IMR-90 (cell line): ENCODE results near the gene RASSF3. TPM values are rescaled to one million over a fixed set of nuclear protein-coding genes. Genes with fewer than 3 reads are reported as not detected.

ENCODE experiments used
- ATAC-seq: fragments of 200-7000 bp; cut with Tn5 transposase; 2 replicates; pipeline ENCODE4 v1.9.1; 2020; ENCODE audit warnings: low read depth, mild to moderate bottlenecking, moderate library complexity
- BruUV-seq: library from RNA; stranded (reverse); fragments of 400-500 nt; replicated peaks from 2 replicates; lab custom pipeline; 2021; lab: Mats Ljungman, UMichigan
- CTCF ChIA-PET: fragments of 300-600 bp; formaldehyde crosslinking; extraction: SDS; loops from one replicate; lab custom pipeline; 2021; ENCODE audit warnings: antibody characterized with exemption; lab: Yijun Ruan, JAX
- POLR2A ChIA-PET: fragments of 300-600 bp; sonication (Branson Sonifier 250); formaldehyde crosslinking; loops from one replicate; lab custom pipeline; 2022; ENCODE audit warnings: antibody characterized with exemption; ENCODE audit not compliant: unreplicated experiment; lab: Charles Lee
- DNase-seq: peaks from one replicate; pipeline ENCODE4 v3.0.0; 2013
- H2AFZ ChIP-seq: replicated peaks from 2 replicates; pipeline ENCODE3; 2013; ENCODE audit warnings: low read length, mild to moderate bottlenecking; ENCODE audit not compliant: poor library complexity
- H2AK5ac ChIP-seq: 2 replicates; pipeline ENCODE4 v1.6.1; 2013; ENCODE audit warnings: low read depth, low read length, inconsistent platforms
- H2AK9ac ChIP-seq: replicated peaks from 2 replicates; pipeline ENCODE3; 2013; ENCODE audit warnings: mild to moderate bottlenecking, low read depth, low read length, moderate library complexity; ENCODE audit not compliant: poor library complexity
- H2BK120ac ChIP-seq: 2 replicates; pipeline ENCODE4 v1.6.1; 2013; ENCODE audit warnings: low read depth, low read length, inconsistent platforms
- H2BK15ac ChIP-seq: 3 replicates; pipeline ENCODE4 v1.6.1; 2013; ENCODE audit warnings: low read depth, low read length, inconsistent platforms
- H2BK20ac ChIP-seq: 2 replicates; pipeline ENCODE4 v1.6.1; 2013; ENCODE audit warnings: low read depth, mild to moderate bottlenecking, inconsistent platforms, low read length, moderate library complexity
- H2BK5ac ChIP-seq: 2 replicates; pipeline ENCODE4 v1.6.1; 2013; ENCODE audit warnings: mild to moderate bottlenecking, low read depth, low read length, inconsistent platforms; ENCODE audit not compliant: poor library complexity, severe bottlenecking
- H3K14ac ChIP-seq: replicated peaks from 2 replicates; pipeline ENCODE4 v1.6.1; 2013; ENCODE audit warnings: low read depth, low read length, inconsistent platforms
- H3K18ac ChIP-seq: 2 replicates; pipeline ENCODE4 v1.6.1; 2013; ENCODE audit warnings: low read depth, low read length, control low read depth
- H3K23ac ChIP-seq: 2 replicates; pipeline ENCODE4 v1.6.1; 2013; ENCODE audit warnings: low read depth, low read length, inconsistent platforms
- H3K27ac ChIP-seq: 2 replicates; pipeline ENCODE4 v1.5.1; 2013; ENCODE audit warnings: mild to moderate bottlenecking, control low read depth, low read length; ENCODE audit not compliant: insufficient read depth
- H3K27me3 ChIP-seq: 2 replicates; pipeline ENCODE4 v1.6.1; 2013; ENCODE audit warnings: low read length; ENCODE audit not compliant: control insufficient read depth, insufficient read depth
- H3K36me3 ChIP-seq: 2 replicates; pipeline ENCODE4 v1.6.1; 2013; ENCODE audit warnings: low read length, mixed read lengths; ENCODE audit not compliant: control insufficient read depth, insufficient read depth
- H3K4ac ChIP-seq: 2 replicates; pipeline ENCODE4 v1.6.1; 2013; ENCODE audit warnings: low read depth, low read length, inconsistent platforms
- H3K4me1 ChIP-seq: 2 replicates; pipeline ENCODE4 v1.6.1; 2013; ENCODE audit warnings: low read length, mixed read lengths; ENCODE audit not compliant: control insufficient read depth, insufficient read depth
- H3K4me2 ChIP-seq: 2 replicates; pipeline ENCODE4 v1.6.1; 2013; ENCODE audit warnings: low read depth, mild to moderate bottlenecking, control low read depth, low read length, moderate library complexity
- H3K4me3 ChIP-seq: 2 replicates; pipeline ENCODE4 v1.5.1; 2013; ENCODE audit warnings: low read depth, mild to moderate bottlenecking, control low read depth, low read length, moderate library complexity; ENCODE audit not compliant: insufficient read depth
- H3K56ac ChIP-seq: 2 replicates; pipeline ENCODE4 v1.6.1; 2013; ENCODE audit warnings: low read length, inconsistent platforms; ENCODE audit not compliant: insufficient read depth; ENCODE audit errors: extremely low read depth
- H3K79me1 ChIP-seq, 2 experiments: 2 replicates each; pipeline ENCODE4 v1.6.1; 2013; ENCODE audit warnings: low read length in 2 of 2, inconsistent platforms in 1 of 2, low read depth in 1 of 2
- H3K9ac ChIP-seq: 2 replicates; pipeline ENCODE4 v1.6.1; 2013; ENCODE audit warnings: low read depth, low read length, control low read depth
- H3K9me1 ChIP-seq: 2 replicates; pipeline ENCODE4 v1.6.1; 2013; ENCODE audit warnings: low read length, inconsistent platforms; ENCODE audit not compliant: insufficient read depth
- H3K9me3 ChIP-seq: 2 replicates; pipeline ENCODE4 v1.6.1; 2013; ENCODE audit warnings: low read length; ENCODE audit not compliant: control insufficient read depth, insufficient read depth
- H4K20me1 ChIP-seq: 2 replicates; pipeline ENCODE4 v1.6.1; 2013; ENCODE audit warnings: low read length, inconsistent platforms; ENCODE audit not compliant: insufficient read depth
- H4K5ac ChIP-seq: 2 replicates; pipeline ENCODE4 v1.6.1; 2013; ENCODE audit warnings: mild to moderate bottlenecking, low read depth, low read length, control low read depth
- H4K8ac ChIP-seq, 2 experiments: 2 replicates each; pipeline ENCODE4 v1.6.1; 2013; ENCODE audit warnings: low read depth in 2 of 2, low read length in 2 of 2, control low read depth in 1 of 2, inconsistent platforms in 1 of 2
- H4K91ac ChIP-seq: 2 replicates; pipeline ENCODE4 v1.6.1; 2013; ENCODE audit warnings: low read depth, low read length, inconsistent platforms; ENCODE audit not compliant: insufficient read depth
- ELK1 ChIP-seq: fragments of 150-350 bp; IDR thresholded peaks from 2 replicates; pipeline ENCODE4 v1.6.1; 2016; ENCODE audit warnings: low read depth, mild to moderate bottlenecking, low read length, moderate library complexity, borderline replicate concordance
- WGBS, 2 experiments: methylation state at CpG; one replicate each; pipeline versions ENCODE4 v1.1.5 to v1.1.7; 2013; ENCODE audit warnings: missing lambda C conversion rate in 2 of 2; ENCODE audit not compliant: insufficient read length in 1 of 2; ENCODE audit errors: extremely low coverage in 2 of 2; 5-methylcytosine and 5-hydroxymethylcytosine counted together
- dilution Hi-C: fragments of 300-500 bp; cut with HindIII; formaldehyde crosslinking; loops from one replicate; pipeline ENCODE4 v1.14.3; 2018; ENCODE audit warnings: low sequenced_read_pairs; ENCODE audit not compliant: unreplicated experiment
- in situ Hi-C: fragments of 300-500 bp; cut with MboI; formaldehyde crosslinking; loops from 3 replicates; pipeline ENCODE4 v1.14.3; 2019; ENCODE audit warnings: low sequenced_read_pairs, inconsistent platforms, mixed read lengths
- intact Hi-C: fragments of 100-400 bp; cut with micrococcal nuclease; formaldehyde crosslinking; loops from 2 replicates; pipeline ENCODE4 v1.10.0; 2022
- polyA plus RNA-seq, 3 experiments: library from polyadenylated mRNA; depleted of rRNA; stranded (reverse); fragments of >200 nt; gene quantifications; 2 replicates each; pipeline ENCODE4 v1.2.3, GENCODE V29; 2012; ENCODE audit warnings: low replicate concordance in 1 of 3
- total RNA-seq: library from RNA; depleted of rRNA; stranded (reverse); fragments of >200 nt; gene quantifications from 2 replicates; pipeline ENCODE4 v1.2.3, GENCODE V29; 2012
- TF ChIP-seq, protein P1 (sequence below): conservative IDR thresholded peaks from 2 replicates; pipeline ENCODE4 v1.5.1; 2012; ENCODE audit warnings: mild to moderate bottlenecking, low read depth, low read length, improper control_type of control experiment

The RASSF3 gene
- total and polyA plus RNA-seq, 2 of the 4 experiments (the other 2 are of a cell fraction), result 18.7 to 39.3 TPM

DNA sequence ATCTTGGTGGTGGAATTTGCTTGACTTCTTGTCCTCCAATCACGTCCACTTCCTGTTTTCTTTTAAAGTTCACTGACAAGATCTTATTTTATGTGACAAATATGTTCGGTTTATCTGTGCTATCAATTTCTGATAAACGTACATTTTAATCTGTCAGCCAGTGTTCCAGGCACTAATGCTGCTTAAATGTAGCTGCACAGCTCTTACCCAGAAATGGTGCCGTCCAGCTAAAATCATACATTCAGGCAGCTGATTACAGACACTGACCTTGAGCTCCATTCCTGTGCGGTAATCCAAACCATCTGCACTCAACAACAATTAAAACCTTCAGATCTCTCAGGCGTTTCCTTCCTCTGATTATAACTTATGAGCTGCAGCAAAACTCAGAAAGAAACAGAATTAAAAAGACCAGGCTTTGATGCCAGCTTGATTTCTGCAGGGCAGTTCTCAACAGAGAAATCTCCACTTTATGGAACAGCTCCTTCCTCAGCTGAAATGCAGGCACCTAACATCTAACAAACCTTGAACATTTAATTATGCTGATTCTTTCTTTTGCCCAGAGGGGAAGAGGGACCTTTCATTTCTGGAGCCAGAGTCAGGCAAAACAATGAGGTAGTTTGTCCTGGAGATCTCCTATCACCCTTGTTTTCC lies 26.4 kb upstream of the RASSF3 start (continued):
- TF ChIP-seq, protein P1, sequence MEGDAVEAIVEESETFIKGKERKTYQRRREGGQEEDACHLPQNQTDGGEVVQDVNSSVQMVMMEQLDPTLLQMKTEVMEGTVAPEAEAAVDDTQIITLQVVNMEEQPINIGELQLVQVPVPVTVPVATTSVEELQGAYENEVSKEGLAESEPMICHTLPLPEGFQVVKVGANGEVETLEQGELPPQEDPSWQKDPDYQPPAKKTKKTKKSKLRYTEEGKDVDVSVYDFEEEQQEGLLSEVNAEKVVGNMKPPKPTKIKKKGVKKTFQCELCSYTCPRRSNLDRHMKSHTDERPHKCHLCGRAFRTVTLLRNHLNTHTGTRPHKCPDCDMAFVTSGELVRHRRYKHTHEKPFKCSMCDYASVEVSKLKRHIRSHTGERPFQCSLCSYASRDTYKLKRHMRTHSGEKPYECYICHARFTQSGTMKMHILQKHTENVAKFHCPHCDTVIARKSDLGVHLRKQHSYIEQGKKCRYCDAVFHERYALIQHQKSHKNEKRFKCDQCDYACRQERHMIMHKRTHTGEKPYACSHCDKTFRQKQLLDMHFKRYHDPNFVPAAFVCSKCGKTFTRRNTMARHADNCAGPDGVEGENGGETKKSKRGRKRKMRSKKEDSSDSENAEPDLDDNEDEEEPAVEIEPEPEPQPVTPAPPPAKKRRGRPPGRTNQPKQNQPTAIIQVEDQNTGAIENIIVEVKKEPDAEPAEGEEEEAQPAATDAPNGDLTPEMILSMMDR, result no peak

GRCh38 chr12:64585104-64585503 lies 25.2 kb upstream of the RASSF3 start:
- no peak overlapping the region for H2AK9ac ChIP-seq
- ATAC-seq (no peak), DNase-seq (no peak)
- H2BK15ac ChIP-seq, result no peak overlapping the region
- no peak overlapping the region for H3K27ac ChIP-seq
- no peaks in the 10 kb centered on the region for H3K9me1 ChIP-seq
- no peak overlapping the region for H4K5ac ChIP-seq
- no peak for TF ChIP-seq ELK1
- H4K20me1 ChIP-seq, result no peaks in the 10 kb centered on the region
- no peak overlapping the region for H3K23ac ChIP-seq
- H3K18ac ChIP-seq, result no peak overlapping the region
- intact Hi-C loops, result loop anchor here (2.0 kb wide), 1 partner anchor 24 kb away; no protein-coding TSS in a partner anchor
- H2BK120ac ChIP-seq, result no peak overlapping the region
- peaks cover 18% of the 10 kb centered on the region for H3K4me1 ChIP-seq
- no TSS peak for BruUV-seq
- H3K56ac ChIP-seq, result no peak overlapping the region
- no peak overlapping the region for H4K8ac ChIP-seq
- dilution Hi-C loops, result no loop called here
- no peaks in the 10 kb centered on the region for H3K36me3 ChIP-seq
- no peak overlapping the region for H4K91ac ChIP-seq
- H2AK5ac ChIP-seq, result no peak overlapping the region
- WGBS, 2 experiments, result no CpG with 5 or more reads among the region's 5 CpGs
- in situ Hi-C loops, result no loop called here
- no peak overlapping the region for H3K4ac ChIP-seq
- no peak overlapping the region for H3K4me3 ChIP-seq
- no peak overlapping the region for H2BK5ac ChIP-seq
- H2AFZ ChIP-seq, result no peak overlapping the region
- 0 out of 2 replicates have a peak, but pooled peaks cover 2% of the 10 kb centered on the region for H3K27me3 ChIP-seq
- no peak overlapping the region for H3K9ac ChIP-seq
- ChIA-PET POLR2A (no interaction called here), CTCF (no interaction called here)
- H3K14ac ChIP-seq, result no peak overlapping the region
- H3K79me1 ChIP-seq, result no peaks in the 10 kb centered on the region
- H3K4me2 ChIP-seq, result no peak overlapping the region
- 0 out of 2 replicates have a peak overlapping the region, but pooled peaks have one; percentile 10 for H2BK20ac ChIP-seq
- H3K9me3 ChIP-seq, result no peaks in the 10 kb centered on the region
